ENCODE results near the gene HLA-DPB1. TPM values are rescaled to one million over a fixed set of nuclear protein-coding genes. Genes with fewer than 3 reads are reported as not detected.

HLA-DPB1 gene
- total RNA-seq, 1 donor from 2014 or later = 29.8 TPM

DNA sequence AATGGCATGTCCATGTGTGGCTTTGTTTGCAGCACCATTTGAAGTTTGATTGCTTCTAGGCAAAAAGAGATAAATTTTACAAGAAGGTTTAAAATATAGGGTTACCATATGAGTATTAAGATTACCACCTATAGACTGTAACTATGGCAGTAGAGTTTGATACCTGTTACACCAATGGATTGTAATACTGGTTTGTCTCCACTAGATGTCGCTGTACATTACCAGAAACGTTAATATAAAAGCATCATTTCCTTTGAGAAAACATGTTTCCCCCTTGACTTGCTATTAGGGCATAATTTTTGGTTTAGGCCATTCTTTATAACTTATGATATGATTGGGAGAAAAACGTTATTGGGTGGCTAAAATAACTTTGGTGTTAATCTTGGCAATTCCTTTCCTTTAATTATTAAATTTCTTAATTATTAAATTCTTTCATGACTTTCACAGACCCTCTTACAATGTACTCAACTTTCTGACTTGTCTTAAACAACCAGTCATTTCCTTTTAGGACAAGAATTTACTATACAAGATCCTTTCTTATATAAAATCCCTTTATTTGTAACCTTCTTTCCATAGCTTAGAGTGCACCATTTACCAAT, 42.8 kb downstream of the HLA-DPB1 start:
- DNase-seq (no peak), ATAC-seq (ENCODE audit: poor library complexity) (peak; percentile 46)
- intact Hi-C loops (cut with DNase I) = loop anchor here (5.0 kb wide), 1 partner anchor 129 kb away; no protein-coding TSS in a partner anchor

- intact Hi-C loops (cut with DNase I) = no loop called here
- ATAC-seq (ENCODE audit: poor library complexity) = no peak
- no peak for DNase-seq
Observed at GRCh38 chr6:33120001-33120400, 44.2 kb downstream of the HLA-DPB1 start.

DNA sequence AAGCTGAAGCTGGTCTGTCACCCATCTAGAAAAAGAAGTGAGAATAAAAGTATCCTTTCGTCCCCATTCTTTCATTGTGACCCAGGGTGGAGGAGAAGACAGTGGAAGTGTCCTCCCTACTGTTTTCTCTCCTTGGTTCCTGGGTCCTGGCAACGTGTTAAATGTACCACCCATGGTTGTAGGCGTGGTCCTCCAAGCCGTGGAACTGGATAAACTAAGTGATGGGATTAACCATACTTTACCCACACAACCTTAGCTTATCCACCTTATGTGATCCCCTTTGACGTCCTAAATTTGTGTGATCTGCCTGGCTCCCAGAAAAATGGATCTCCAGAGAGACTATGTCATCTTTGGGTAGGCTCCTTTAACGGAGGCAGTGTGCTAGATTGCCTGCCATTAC, 47.4 kb downstream of the HLA-DPB1 start:
- DNase-seq (no peak), ATAC-seq (ENCODE audit: poor library complexity) (no peak)
- intact Hi-C loops (cut with DNase I) = no loop called here

DNA sequence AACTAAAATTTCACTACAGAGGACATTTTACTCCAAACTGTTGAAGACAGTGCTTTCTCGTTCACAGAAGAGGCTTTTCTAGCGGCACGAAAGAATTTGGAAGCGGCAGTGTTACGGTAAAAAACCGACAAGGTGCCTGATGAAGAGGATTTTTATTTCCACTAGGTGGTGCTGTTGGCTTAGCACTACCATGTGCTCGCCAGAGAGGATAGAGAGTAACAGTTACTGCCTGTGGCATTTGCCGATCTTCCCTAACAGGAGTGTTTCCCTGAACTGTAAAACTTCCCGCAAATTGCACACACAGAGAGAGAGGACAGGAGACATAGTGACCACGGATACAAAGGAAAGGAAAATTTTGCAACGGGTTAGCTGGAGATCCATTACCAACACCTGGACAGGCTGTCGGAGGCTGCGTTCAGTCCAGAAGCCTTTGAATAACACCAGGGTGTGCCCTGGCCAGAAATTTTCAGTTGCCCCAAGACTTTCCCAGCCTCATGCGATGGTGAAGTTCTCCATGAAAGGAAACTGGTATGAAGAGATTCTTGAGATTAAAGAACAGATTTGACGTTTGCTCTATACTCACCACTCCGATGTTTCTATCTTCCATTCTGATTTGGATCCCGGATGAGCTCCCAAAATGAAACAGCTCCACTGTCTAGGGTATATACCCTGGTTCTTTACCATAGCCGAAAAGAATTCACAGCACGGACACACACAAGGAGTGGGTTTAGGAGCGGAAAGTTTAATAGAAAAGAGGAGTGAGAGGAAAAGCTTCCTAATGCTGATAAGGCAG, 48.1 kb downstream of the HLA-DPB1 start:
- ATAC-seq (ENCODE audit: poor library complexity) (no peak), DNase-seq (no peak)
- intact Hi-C loops (cut with DNase I) = no loop called here

GRCh38 chr6:33124525-33124901, 48.7 kb downstream of the HLA-DPB1 start:
- DNase-seq (no peak), ATAC-seq (ENCODE audit: poor library complexity) (no peak)
- intact Hi-C loops (cut with DNase I) = no loop called here

DNA sequence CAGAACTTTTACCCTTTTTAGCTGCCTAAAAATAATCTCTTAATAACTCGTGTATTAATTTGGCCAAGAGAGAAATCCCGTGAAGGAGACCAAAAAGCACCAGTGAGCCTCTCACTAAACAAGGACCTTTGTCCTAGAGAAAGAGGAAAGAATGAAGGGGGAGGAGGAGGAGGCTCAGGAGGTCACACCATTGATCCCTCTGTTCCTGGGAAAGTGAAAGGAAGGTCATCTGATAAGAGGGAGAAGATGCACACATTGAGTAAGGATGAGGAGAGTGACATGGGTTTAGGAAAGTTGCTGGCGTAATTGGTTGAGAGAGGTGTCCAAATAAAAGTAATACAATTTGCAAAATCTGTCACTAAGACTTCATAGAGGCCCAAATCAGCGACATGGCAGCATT, 49.2 kb downstream of the HLA-DPB1 start:
- ATAC-seq (ENCODE audit: poor library complexity) = no peak
- intact Hi-C loops (cut with DNase I) = no loop called here

GRCh38 chr6:33126101-33126714, 50.4 kb downstream of the HLA-DPB1 start:
- ATAC-seq (ENCODE audit: poor library complexity) (peak; percentile 68), DNase-seq (peak; percentile 87)
- intact Hi-C loops (cut with DNase I) = no loop called here

More for the DNA sequence above, 49.2 kb downstream of the HLA-DPB1 start:
- DNase-seq = no peak

- no peak for ATAC-seq (ENCODE audit: poor library complexity)
- DNase-seq = no peak
Observed at GRCh38 chr6:33128318-33128717, 52.5 kb downstream of the HLA-DPB1 start.

DNA sequence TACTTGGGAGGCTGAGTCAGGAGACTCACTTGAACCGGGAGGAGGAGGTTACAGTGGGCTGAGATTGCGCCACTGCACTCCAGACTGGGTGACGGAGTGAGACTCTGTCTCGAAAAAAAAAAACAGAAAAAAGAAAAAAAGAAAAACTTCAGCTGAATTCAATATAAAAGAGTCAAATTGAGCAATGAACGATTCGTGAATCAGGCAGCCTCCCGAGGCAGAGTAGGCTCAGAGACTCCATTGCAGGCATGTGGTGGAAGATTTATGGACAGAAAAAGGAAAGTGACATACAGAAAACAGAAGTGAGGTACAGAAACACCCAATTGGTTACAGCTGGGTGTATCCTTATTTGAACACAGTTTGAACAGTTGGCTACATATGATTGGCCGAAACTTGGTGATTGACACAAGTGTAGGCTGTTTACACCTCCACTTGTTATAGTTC, 56.3 kb downstream of the HLA-DPB1 start:
- DNase-seq (no peak), ATAC-seq (ENCODE audit: poor library complexity) (no peak)
- intact Hi-C loops (cut with DNase I) = no loop called here

More at GRCh38 chr6:33128318-33128717, 52.5 kb downstream of the HLA-DPB1 start:
- intact Hi-C loops (cut with DNase I) = no loop called here

- intact Hi-C loops (cut with DNase I) = no loop called here
- DNase-seq = no peak
- ATAC-seq (ENCODE audit: poor library complexity) = no peak
Observed at GRCh38 chr6:33136310-33136900, 60.6 kb downstream of the HLA-DPB1 start.

Other genes starting within 250 kb of the HLA-DPB1 start
- gene TAP2, start 237.3 kb upstream of the HLA-DPB1 start, total RNA-seq = 19.3 TPM
- gene PSMB8, start 231.9 kb upstream of the HLA-DPB1 start, total RNA-seq = 16.7 TPM
- 14.9 TPM for gene TAP1, start 222.3 kb upstream of the HLA-DPB1 start, total RNA-seq
- 12.6 TPM for gene PSMB9, start 221.8 kb upstream of the HLA-DPB1 start, total RNA-seq
- 10.4 TPM for gene HLA-DMB, start 135.0 kb upstream of the HLA-DPB1 start, total RNA-seq
- gene HLA-DMA, start 122.9 kb upstream of the HLA-DPB1 start, total RNA-seq = 16.3 TPM
- gene BRD2, start 107.4 kb upstream of the HLA-DPB1 start, total RNA-seq = 62.6 TPM
- 1.2 TPM for gene HLA-DOA, start 66.4 kb upstream of the HLA-DPB1 start, total RNA-seq
- gene HLA-DPA1, start 2.3 kb upstream of the HLA-DPB1 start, total RNA-seq = 34.1 TPM
- 0.94 TPM for gene COL11A2, start 116.5 kb downstream of the HLA-DPB1 start, total RNA-seq
- gene RXRB, start 124.7 kb downstream of the HLA-DPB1 start, total RNA-seq = 37.9 TPM
- gene SLC39A7, start 124.9 kb downstream of the HLA-DPB1 start, total RNA-seq = 46.0 TPM
- gene HSD17B8, start 128.7 kb downstream of the HLA-DPB1 start, total RNA-seq = 25.1 TPM
- 26.4 TPM for gene RING1, start 132.5 kb downstream of the HLA-DPB1 start, total RNA-seq
- gene VPS52, start 195.9 kb downstream of the HLA-DPB1 start, total RNA-seq = 30.4 TPM
- 863 TPM for gene RPS18, start 196.1 kb downstream of the HLA-DPB1 start, total RNA-seq
- 8.3 TPM for gene B3GALT4, start 201.1 kb downstream of the HLA-DPB1 start, total RNA-seq
- gene WDR46, start 213.2 kb downstream of the HLA-DPB1 start, total RNA-seq = 12.8 TPM
- 44.4 TPM for gene PFDN6, start 213.6 kb downstream of the HLA-DPB1 start, total RNA-seq
- 60.5 TPM for gene RGL2, start 223.0 kb downstream of the HLA-DPB1 start, total RNA-seq
- gene TAPBP, start 238.1 kb downstream of the HLA-DPB1 start, total RNA-seq = 78.2 TPM
- 11.6 TPM for gene ZBTB22, start 241.8 kb downstream of the HLA-DPB1 start, total RNA-seq
- 18.2 TPM for gene DAXX, start 247.0 kb downstream of the HLA-DPB1 start, total RNA-seq

All from Right ventricle myocardium superior (tissue), 1 donor.